Measurements from ENCODE around the gene FKRP.
"Not testable (repeated sequence)": the region's sequence is repeated elsewhere in the genome, so short reads cannot be mapped to it uniquely, and the experiment has no call there.

FKRP gene

DNA sequence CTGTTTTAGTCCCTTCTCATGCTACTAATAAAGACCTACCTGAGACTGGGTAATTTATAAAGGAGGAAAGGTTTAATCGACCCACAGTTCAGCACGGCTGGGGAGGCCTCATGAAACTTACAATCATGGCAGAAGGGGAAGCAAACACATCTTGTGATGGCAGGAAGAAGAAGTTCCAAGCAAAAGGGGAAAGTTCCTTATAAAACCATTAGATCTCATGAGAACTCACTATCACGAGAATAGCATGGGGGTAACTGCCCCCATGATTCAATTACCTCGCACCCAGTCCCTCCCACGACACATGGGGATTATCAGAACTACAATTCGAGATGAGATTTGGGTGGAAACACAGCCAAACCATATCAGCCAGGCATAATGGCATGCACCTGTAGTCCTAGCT, 13.3 kb downstream of the FKRP start:
- DNase-seq (ENCODE audit: low read depth) = no peak

- DNase-seq (ENCODE audit: low read depth) = no peak
Observed at GRCh38 chr19:46759817-46760333, 14.0 kb downstream of the FKRP start.

DNA sequence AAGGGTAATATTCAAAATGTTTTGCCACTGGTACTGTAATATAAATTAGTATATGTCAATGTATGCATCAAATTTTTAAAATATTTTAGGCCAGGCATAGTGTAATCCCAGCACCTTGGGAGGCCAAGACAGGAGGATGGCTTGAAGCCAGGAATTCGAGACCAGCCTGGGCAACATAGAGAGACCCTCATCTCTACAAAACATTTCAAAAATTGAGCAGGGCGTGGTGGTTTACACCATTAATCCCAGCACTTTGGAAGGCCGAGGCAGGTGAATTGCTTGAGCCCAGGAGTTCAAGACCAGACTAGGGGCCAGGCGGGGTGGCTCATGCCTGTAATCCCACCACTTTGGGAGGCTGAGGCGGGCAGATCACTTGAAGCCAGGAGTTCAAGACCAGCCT, 14.5 kb downstream of the FKRP start:
- no peak for DNase-seq (ENCODE audit: low read depth)

- not testable (repeated sequence) for DNase-seq (ENCODE audit: low read depth)
Observed at GRCh38 chr19:46760897-46761296, 15.0 kb downstream of the FKRP start.

DNA sequence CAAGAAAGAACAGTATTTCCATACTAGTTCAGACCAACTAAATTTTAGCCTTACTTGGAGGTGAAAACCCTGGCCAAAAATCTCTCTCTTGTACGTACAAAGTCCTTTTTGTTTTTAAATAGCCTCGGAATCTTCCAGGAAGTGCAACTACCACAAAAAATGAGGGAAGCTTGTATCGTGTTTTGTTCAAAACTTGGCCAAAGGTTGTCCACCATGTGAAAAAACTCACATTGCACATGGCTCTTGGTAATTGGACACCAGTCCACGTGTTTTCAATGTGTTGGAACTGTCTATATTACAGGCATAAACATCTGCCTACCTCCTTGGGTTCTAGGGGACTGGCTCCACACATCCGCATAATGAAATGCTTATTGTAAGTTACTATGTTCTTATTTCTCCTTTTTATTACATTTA, 15.6 kb downstream of the FKRP start:
- DNase-seq (ENCODE audit: low read depth) = no peak

DNA sequence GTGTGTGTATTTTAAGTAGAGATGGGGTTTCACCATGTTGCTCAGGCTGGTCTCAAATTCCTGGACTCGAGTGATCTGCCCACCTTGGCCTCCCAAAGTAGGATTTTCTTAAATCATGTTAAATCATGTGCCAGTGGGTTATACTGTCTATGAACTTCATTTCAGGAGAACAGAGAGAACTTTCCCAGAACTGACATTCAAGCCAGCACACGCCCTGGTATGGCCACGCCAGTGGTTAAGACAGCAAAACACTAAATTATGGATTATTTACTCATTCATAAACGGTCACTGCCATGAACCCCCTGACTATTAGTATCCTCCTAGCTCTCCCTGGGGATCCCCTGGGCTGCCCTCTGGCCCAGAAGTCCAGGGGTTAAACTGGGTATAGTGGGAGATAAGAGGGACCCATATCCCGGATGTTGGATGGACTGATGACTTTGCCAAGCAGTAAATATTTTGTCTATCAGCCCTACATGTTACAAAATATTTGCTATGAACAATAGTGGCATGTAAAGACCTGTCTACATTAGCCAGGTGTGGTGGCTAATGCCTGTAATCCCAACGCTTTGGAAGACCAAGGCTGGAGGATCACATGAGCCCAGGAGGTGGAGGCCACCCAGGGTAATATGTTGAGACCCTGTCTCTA, 16.5 kb downstream of the FKRP start:
- DNase-seq (ENCODE audit: low read depth) = no peak

- DNase-seq (ENCODE audit: low read depth) = no peak
Observed at GRCh38 chr19:46764817-46765291, 19.0 kb downstream of the FKRP start.

DNA sequence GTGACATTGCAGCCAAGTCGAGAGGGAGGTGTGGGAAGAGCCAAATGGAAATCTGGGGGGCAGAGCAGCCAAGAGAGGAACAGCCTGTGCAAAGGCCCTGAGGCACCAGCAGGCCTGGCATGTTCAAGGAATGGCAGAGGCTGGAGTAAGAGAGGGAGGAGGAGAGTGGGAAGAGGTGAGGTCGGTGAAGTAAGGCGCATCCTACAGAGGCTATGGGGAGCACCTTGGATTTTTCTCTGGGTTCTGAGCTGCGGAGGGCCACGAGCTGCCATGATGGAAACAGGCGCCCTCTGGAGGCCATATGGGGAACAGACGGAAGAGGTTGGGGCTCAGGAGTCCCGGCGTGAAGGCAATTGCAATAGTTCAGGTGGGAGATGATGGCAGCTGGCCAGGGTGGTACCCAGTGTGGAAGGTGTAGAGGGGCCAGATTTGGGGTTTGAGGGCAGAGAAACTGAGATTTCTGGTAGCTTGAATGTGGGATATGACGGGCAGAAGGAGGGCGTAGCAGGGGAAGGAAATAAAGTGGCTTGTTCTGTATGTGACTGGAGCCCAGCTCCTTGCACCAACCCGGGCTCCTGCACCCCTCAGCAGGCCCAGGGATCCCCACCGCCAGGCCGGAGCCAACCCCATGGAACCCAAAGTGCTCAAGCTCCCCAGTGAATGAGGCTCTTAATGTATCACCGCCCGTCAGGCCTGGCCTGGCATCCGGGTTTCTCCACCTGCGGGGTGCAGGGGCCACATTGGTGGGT, 20.9 kb downstream of the FKRP start:
- DNase-seq (ENCODE audit: low read depth) = peak; percentile 46

DNA sequence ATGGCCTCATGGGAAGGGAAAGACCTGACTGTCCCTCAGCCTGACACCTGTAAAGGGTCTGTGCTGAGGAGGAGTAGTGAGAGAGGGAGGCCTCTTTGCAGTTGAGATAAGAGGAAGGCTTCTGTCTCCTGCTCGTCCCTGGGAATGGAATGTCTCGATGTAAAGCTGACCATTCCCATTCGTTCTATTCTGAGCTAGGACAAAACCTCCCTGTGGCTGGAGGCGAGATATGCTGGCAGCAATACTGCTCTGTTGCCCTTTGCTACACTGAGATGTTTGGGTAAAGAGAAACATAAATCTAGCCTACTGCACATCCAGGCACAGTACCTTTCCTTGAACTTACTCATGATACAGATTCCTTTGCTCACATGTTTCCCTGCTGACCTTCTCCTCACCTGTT, 22.9 kb downstream of the FKRP start:
- DNase-seq (ENCODE audit: low read depth) = not testable (repeated sequence)

- DNase-seq (ENCODE audit: low read depth) = no peak
Observed at GRCh38 chr19:46772170-46773017, 26.5 kb downstream of the FKRP start.

GRCh38 chr19:46773018-46773399, 27.2 kb downstream of the FKRP start:
- no peak for DNase-seq (ENCODE audit: low read depth)

- no peak for DNase-seq (ENCODE audit: low read depth)
Observed at GRCh38 chr19:46775642-46776258, 29.9 kb downstream of the FKRP start.

GRCh38 chr19:46776927-46777911, 31.4 kb downstream of the FKRP start:
- DNase-seq (ENCODE audit: low read depth) = no peak

GRCh38 chr19:46777956-46778645, 32.2 kb downstream of the FKRP start:
- DNase-seq (ENCODE audit: low read depth) = not testable (repeated sequence)

DNA sequence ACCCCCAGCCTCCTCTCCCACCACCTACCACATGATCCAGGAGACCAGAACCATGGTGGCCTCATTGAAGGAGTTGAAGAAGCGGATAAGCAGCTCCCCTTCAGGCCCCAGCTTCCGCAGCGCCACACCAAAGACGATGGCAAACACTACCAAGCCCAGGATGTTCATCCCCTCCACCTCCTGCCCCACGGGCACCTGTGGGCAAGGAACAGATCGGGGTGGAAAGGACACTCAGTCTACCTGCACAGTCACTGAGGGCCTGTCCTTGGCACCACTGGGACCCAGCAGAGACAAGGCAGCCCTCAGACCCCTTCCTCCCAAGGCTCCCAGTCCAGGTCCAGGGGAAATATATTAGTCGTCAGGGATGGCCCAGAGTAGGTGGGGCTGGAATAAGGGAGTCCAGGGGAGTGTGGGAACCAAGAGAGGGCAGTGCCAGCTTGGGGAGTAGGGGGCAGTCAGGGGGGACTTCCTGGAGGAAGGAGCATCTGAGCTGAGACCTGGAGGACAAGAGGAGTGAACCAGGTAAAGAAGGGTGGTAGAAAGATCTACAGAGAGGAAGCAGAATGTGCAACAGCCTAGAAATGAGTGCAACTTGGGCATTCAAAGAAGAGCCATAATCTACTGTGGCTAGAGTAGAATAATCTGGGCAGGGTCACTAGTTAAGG, 36.6 kb downstream of the FKRP start:
- no peak for DNase-seq (ENCODE audit: low read depth)

GRCh38 chr19:46783670-46784069, 37.8 kb downstream of the FKRP start:
- no peak for DNase-seq (ENCODE audit: low read depth)

DNA sequence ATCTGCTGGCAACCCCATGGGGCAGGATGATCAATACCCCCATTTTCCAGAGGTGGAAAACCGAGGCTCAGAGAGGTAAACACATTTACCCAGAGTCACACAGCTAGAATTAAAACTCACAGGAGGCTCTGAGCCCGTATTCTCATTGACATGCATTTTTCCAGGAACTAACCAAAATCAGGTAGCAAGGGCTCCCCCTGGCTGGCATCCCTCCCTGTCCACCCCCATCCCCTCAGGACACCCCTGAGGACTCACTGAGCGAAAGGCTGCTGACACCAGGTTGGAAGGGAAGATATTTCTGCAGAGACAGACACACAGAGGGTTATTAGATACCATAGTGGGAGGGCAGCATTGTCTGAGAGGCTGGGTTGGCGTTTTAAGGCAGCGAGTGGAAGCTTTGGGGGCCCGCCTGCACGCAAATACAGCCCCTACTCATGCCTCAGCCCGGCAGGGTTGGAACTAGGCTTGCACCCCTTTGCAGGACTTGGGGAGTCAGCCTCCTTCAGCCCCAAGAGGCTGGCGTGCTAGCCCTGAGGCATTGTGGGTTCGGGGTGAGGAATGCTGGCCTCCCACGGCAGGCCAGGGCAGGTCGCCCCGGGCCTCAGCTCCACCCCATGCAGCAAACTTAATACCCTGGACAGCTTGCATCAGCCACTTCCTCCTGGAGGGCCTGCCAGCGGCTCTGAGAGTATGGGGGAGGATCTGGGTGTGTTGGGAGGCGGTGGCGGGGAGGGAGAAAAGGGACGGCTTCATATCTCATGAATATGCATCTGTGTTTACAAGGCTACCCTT, 38.6 kb downstream of the FKRP start:
- DNase-seq (ENCODE audit: low read depth) = no peak
